H1 (cell line): ENCODE data around the gene STK11. TPM values are rescaled to one million over a fixed set of nuclear protein-coding genes. Genes with fewer than 3 reads are reported as not detected.

ENCODE experiments used
- CTCF ChIA-PET: fragments of 300-600 bp; sonication (Branson Sonifier 250); formaldehyde crosslinking; loops from one replicate; lab custom pipeline; 2021; ENCODE audit not compliant: partially characterized antibody; lab: Charles Lee
- POLR2A ChIA-PET: fragments of 300-600 bp; sonication (Branson Sonifier 250); formaldehyde crosslinking; loops from one replicate; lab custom pipeline; 2021; ENCODE audit warnings: inconsistent platforms; ENCODE audit not compliant: partially characterized antibody; lab: Charles Lee
- DNase-seq, 2 experiments: peaks; one replicate each; pipeline versions ENCODE4 v3.0.0 to v3.0.0-alpha.2; 2010 to 2022; ENCODE audit warnings: low spot score in 2 of 2, low read depth in 1 of 2, mixed read lengths in 1 of 2
- FAIRE-seq: peaks from 2 replicates; lab custom pipeline; 2011; peaks lifted over from hg19 to GRCh38; lab: Jason Lieb, UNC
- H2AFZ ChIP-seq: 2 replicates; pipeline ENCODE4 v1.8.1; 2012; ENCODE audit warnings: low read length, inconsistent platforms
- H2AK5ac ChIP-seq: 2 replicates; pipeline ENCODE4 v1.6.1; 2013; ENCODE audit warnings: low read depth, low read length
- H2BK120ac ChIP-seq: replicated peaks from 2 replicates; pipeline ENCODE3; 2013; ENCODE audit warnings: low read depth, low read length, inconsistent platforms
- H2BK12ac ChIP-seq: 2 replicates; pipeline ENCODE4 v1.6.1; 2013; ENCODE audit warnings: low read depth, low read length
- H2BK15ac ChIP-seq: 2 replicates; pipeline ENCODE4 v1.6.1; 2013; ENCODE audit warnings: low read length
- H2BK20ac ChIP-seq: 2 replicates; pipeline ENCODE4 v1.6.1; 2013; ENCODE audit warnings: low read length
- H2BK5ac ChIP-seq: 2 replicates; pipeline ENCODE4 v1.6.1; 2013; ENCODE audit warnings: low read depth, low read length
- H3K14ac ChIP-seq: 2 replicates; pipeline ENCODE4 v1.6.1; 2013; ENCODE audit warnings: inconsistent platforms; ENCODE audit not compliant: insufficient read length
- H3K18ac ChIP-seq: 2 replicates; pipeline ENCODE4 v1.6.1; 2013; ENCODE audit warnings: low read length; ENCODE audit errors: extremely low read depth
- H3K23ac ChIP-seq: 2 replicates; pipeline ENCODE4 v1.6.1; 2013; ENCODE audit warnings: inconsistent platforms; ENCODE audit not compliant: insufficient read length
- H3K23me2 ChIP-seq: 2 replicates; pipeline ENCODE4 v1.6.1; 2013; ENCODE audit warnings: low read depth, low read length
- H3K27ac ChIP-seq: 2 replicates; pipeline ENCODE4 v1.6.1; 2011; ENCODE audit warnings: low read depth, low read length, inconsistent platforms
- H3K27me3 ChIP-seq, 4 experiments: replicated peaks in 1 of 4; 1 replicate in 1 of 4; 2 replicates in 3 of 4; pipeline versions ENCODE4 v1.6.1 to v1.8.1; 2011 to 2013; ENCODE audit warnings: low read length in 3 of 4, mild to moderate bottlenecking in 3 of 4, inconsistent platforms in 2 of 4, mixed read lengths in 2 of 4, moderate library complexity in 1 of 4; ENCODE audit not compliant: control insufficient read depth in 3 of 4, insufficient read depth in 3 of 4; ENCODE audit errors: extremely low read depth in 1 of 4
- H3K36me3 ChIP-seq, 4 experiments: 2 replicates each; pipeline versions ENCODE4 v1.6.1 to v1.8.1; 2011 to 2013; ENCODE audit warnings: mild to moderate bottlenecking in 4 of 4, low read length in 3 of 4, moderate library complexity in 2 of 4, control low read depth in 1 of 4, inconsistent platforms in 1 of 4; ENCODE audit not compliant: insufficient read depth in 4 of 4, control insufficient read depth in 2 of 4
- H3K4ac ChIP-seq: replicated peaks from 2 replicates; pipeline ENCODE3; 2013; ENCODE audit warnings: low read length, low read depth, mixed read lengths, inconsistent platforms; ENCODE audit not compliant: insufficient read length
- H3K4me1 ChIP-seq, 4 experiments: replicated peaks in 1 of 4; 1 replicate in 1 of 4; 2 replicates in 3 of 4; pipeline versions ENCODE4 v1.6.1 to v1.8.1; 2011 to 2013; ENCODE audit warnings: low read length in 3 of 4, inconsistent platforms in 2 of 4, mixed read lengths in 1 of 4; ENCODE audit not compliant: insufficient read depth in 4 of 4, control insufficient read depth in 3 of 4
- H3K4me2 ChIP-seq, 2 experiments: 2 replicates each; pipeline versions ENCODE4 v1.6.1 to v1.8.1; 2011 to 2013; ENCODE audit warnings: low read depth in 2 of 2, low read length in 2 of 2, control low read depth in 1 of 2, inconsistent platforms in 1 of 2, mild to moderate bottlenecking in 1 of 2; ENCODE audit not compliant: insufficient read depth in 1 of 2
- H3K4me3 ChIP-seq, 4 experiments: fragments of 200-600, 300-600 bp in 1 of 4; sonication (generic), shearing (Covaris generic), sonication (Bioruptor Twin) in 1 of 4; 2 replicates each; pipeline versions ENCODE4 v1.5.1 to v1.8.1; 2011 to 2016; ENCODE audit warnings: low read length in 4 of 4, low read depth in 3 of 4, control low read depth in 2 of 4, inconsistent platforms in 2 of 4, mild to moderate bottlenecking in 2 of 4, mixed read lengths in 1 of 4, moderate library complexity in 1 of 4; ENCODE audit not compliant: insufficient read depth in 2 of 4; ENCODE audit errors: extremely low read depth in 1 of 4
- H3K56ac ChIP-seq: replicated peaks from 2 replicates; pipeline ENCODE3; 2013; ENCODE audit warnings: low read depth, mild to moderate bottlenecking, mixed read lengths, low read length, inconsistent platforms; ENCODE audit not compliant: insufficient read length
- H3K79me1 ChIP-seq: 2 replicates; pipeline ENCODE4 v1.6.1; 2013; ENCODE audit warnings: low read depth, low read length, control low read depth
- H3K79me2 ChIP-seq, 2 experiments: 2 replicates each; pipeline versions ENCODE4 v1.6.1 to v1.8.1; 2012 to 2013; ENCODE audit warnings: low read length in 2 of 2, mild to moderate bottlenecking in 2 of 2, inconsistent platforms in 1 of 2; ENCODE audit not compliant: insufficient read depth in 2 of 2, control insufficient read depth in 1 of 2
- H3K9ac ChIP-seq, 4 experiments: replicated peaks in 1 of 4; 1 replicate in 1 of 4; 2 replicates in 3 of 4; pipeline versions ENCODE4 v1.6.1 to v1.8.1; 2011 to 2013; ENCODE audit warnings: low read depth in 3 of 4, low read length in 3 of 4, control low read depth in 2 of 4, mild to moderate bottlenecking in 2 of 4, moderate library complexity in 2 of 4, inconsistent platforms in 1 of 4; ENCODE audit errors: extremely low read depth in 1 of 4
- H3K9me3 ChIP-seq, 2 experiments: 2 replicates each; pipeline versions ENCODE4 v1.6.1 to v1.8.1; 2012 to 2013; ENCODE audit warnings: mild to moderate bottlenecking in 2 of 2, moderate library complexity in 2 of 2, control low read depth in 1 of 2, inconsistent platforms in 1 of 2, low read depth in 1 of 2, low read length in 1 of 2, mixed read lengths in 1 of 2; ENCODE audit not compliant: insufficient read depth in 2 of 2
- H4K20me1 ChIP-seq, 2 experiments: replicated peaks in 1 of 2; 2 replicates each; pipeline versions ENCODE3 to v1.8.1; 2011 to 2013; ENCODE audit warnings: inconsistent platforms in 2 of 2, low read length in 2 of 2, mild to moderate bottlenecking in 1 of 2; ENCODE audit not compliant: insufficient read depth in 2 of 2, control insufficient read depth in 1 of 2
- H4K5ac ChIP-seq: 2 replicates; pipeline ENCODE4 v1.6.1; 2013; ENCODE audit warnings: low read length, low read depth, mixed read lengths, inconsistent platforms; ENCODE audit not compliant: insufficient read length
- H4K8ac ChIP-seq: 2 replicates; pipeline ENCODE4 v1.8.0; 2013; ENCODE audit warnings: mild to moderate bottlenecking, moderate library complexity, low read length, inconsistent platforms; ENCODE audit not compliant: insufficient read depth; ENCODE audit errors: extremely low read depth
- H4K91ac ChIP-seq: replicated peaks from 2 replicates; pipeline ENCODE3; 2013; ENCODE audit warnings: low read length, mixed read lengths, inconsistent platforms; ENCODE audit not compliant: insufficient read length
- RFX5 ChIP-seq: IDR thresholded peaks from 2 replicates; pipeline ENCODE4 v1.6.1; 2011; ENCODE audit warnings: low read depth, low read length, improper control_type of control experiment, borderline replicate concordance
- SIX5 ChIP-seq: IDR thresholded peaks from 2 replicates; pipeline ENCODE4 v1.6.1; 2011; ENCODE audit warnings: mild to moderate bottlenecking, low read depth, low read length
- WGBS, 2 experiments: shearing (Covaris generic) in 1 of 2; methylation state at CpG; one replicate each; pipeline versions ENCODE4 v1.1.6 to v1.1.7; 2013 to 2015; ENCODE audit warnings: low lambda C conversion rate in 2 of 2, mixed read lengths in 2 of 2, inconsistent platforms in 1 of 2, low coverage in 1 of 2, missing lambda C conversion rate in 1 of 2; ENCODE audit not compliant: insufficient replicate concordance in 2 of 2, insufficient coverage in 1 of 2, insufficient read length in 1 of 2; ENCODE audit errors: extremely low coverage in 1 of 2, missing lambda C conversion rate in 1 of 2; 5-methylcytosine and 5-hydroxymethylcytosine counted together
- polyA plus RNA-seq, 7 experiments: library from polyadenylated mRNA; depleted of rRNA in 3 of 7; stranded (reverse) in 5 of 7; unstranded in 2 of 7; fragments of >200 nt in 5 of 7; fragments of 200-250 nt in 2 of 7; gene quantifications; 1 replicate in 5 of 7; 2 replicates in 1 of 7; 4 replicates in 1 of 7; pipeline versions ENCODE4 v1.2.1 to v1.2.3, GENCODE V29; 2011 to 2013; ENCODE audit warnings: missing spikeins in 2 of 7, mixed read lengths in 2 of 7
- total RNA-seq: library from RNA; stranded (reverse); fragmentation: NEBNext Ultra II Directional; extraction: Animal tissue kit (Norgen Biotek cat#: 25700); gene quantifications from 2 replicates; pipeline ENCODE4 v1.2.1, GENCODE V29; 2021

STK11 gene
- total and polyA plus RNA-seq, 2 of the 8 experiments (the other 6 are each of a cell fraction or from before 2014, with no cell fraction given): 45.3 to 70.7 TPM

DNA sequence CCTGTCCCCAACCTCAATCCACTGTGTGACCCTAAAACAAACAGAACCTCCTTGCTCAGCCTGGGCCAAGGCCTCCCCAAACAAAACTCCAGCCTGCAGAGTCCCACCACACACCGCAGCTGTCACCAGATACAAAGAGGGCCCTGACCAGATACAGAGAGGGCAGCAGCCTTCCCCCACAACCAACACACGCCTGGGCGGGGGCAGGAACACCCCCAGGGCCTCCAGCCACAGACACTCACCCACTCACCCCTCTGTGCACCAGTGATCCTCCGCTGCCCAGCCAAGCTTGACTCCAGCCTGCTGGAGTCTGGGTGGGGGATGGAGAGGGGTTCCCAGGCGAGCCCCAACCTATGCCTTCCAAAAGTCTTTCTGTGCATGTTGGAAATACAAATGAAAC, 57.6 kb downstream of the STK11 start:
- Histone ChIP-seq H3K36me3 (peaks cover 0 to 4% (median 0%) of the 10 kb centered on the region in 4 experiments; a peak in 2 of 8 replicates), H3K9ac (no peak overlapping the region; a peak in 2 of 7 replicates), H4K8ac (no peak overlapping the region), H2BK120ac (no peak overlapping the region), H2AFZ (no peak overlapping the region), H3K4me1 (peaks cover 0 to 68% (median 46%) of the 10 kb centered on the region in 4 experiments; a peak in 6 of 7 replicates), H3K27me3 (peaks cover 0 to 10% (median 5%) of the 10 kb centered on the region in 4 experiments; a peak in 4 of 7 replicates), H2BK20ac (peak overlapping the region; percentile 61; the same call in 1 of the 2 replicates), H3K23ac (no peak overlapping the region), H3K4me2 (peak overlapping the region; percentile 83 to 94; a peak in 2 of 4 replicates), H3K27ac (no peak overlapping the region), H2BK12ac (peak overlapping the region; percentile 60; the same call in 1 of the 2 replicates), H3K79me2 (no peaks in the 10 kb centered on the region), H4K20me1 (peaks cover 2 to 9% of the 10 kb centered on the region in 2 experiments), H4K5ac (no peak overlapping the region), H3K23me2 (peaks cover 32% of the 10 kb centered on the region; the same call in 1 of the 2 replicates), H3K18ac (peak overlapping the region; percentile 32; the same call in 1 of the 2 replicates), H3K4ac (no peak overlapping the region), H3K9me3 (no peaks in the 10 kb centered on the region), H3K14ac (no peak overlapping the region), H4K91ac (peak overlapping the region; percentile 85), H2BK15ac (no peak overlapping the region), H2BK5ac (peak overlapping the region; percentile 88; the same call in 1 of the 2 replicates), H3K4me3 (peak overlapping the region in 1 of 4 experiments; percentile 77; a peak in 1 of 8 replicates), H3K56ac (no peak overlapping the region), H2AK5ac (no peak overlapping the region), H3K79me1 (no peaks in the 10 kb centered on the region)
- FAIRE-seq (no peak), DNase-seq (no peak)
- CTCF ChIA-PET: interaction anchor here (0.8 to 15.9 kb wide), 4 partner anchors 8 to 237 kb away, joined by 4 to 212 read pairs (median 4); partner anchors contain the start of genes ATP5F1D and CNN2
- WGBS, 2 experiments: 78% methylated on average over 5 of the region's 5 CpGs; no CpG with 5 or more reads in 1 of the 2 experiments
- no peak for TF ChIP-seq RFX5
- no peak for TF ChIP-seq SIX5
- POLR2A ChIA-PET: interaction anchor here (1.0 to 19.4 kb wide), 5 partner anchors 8 to 63 kb away, joined by 3 to 456 read pairs (median 331); partner anchors contain the start of genes ATP5F1D, CBARP, FAM174C and MIDN
